Left lobe of liver (tissue), 2 donors: Measurements from ENCODE around the gene CD2. TPM values are rescaled to one million over a fixed set of nuclear protein-coding genes. Genes with fewer than 3 reads are reported as not detected.

ENCODE experiments used
- ATAC-seq: fragments of 200-7000 bp; cut with Tn5 transposase; one replicate; pipeline ENCODE4 v1.9.1; 2020; ENCODE audit warnings: mild to moderate bottlenecking, moderate library complexity
- DNase-seq: peaks from one replicate; pipeline ENCODE4 v3.0.0-alpha.2; 2020; ENCODE audit warnings: low spot score
- total RNA-seq: library from RNA; stranded (reverse); gene quantifications from one replicate; pipeline ENCODE4 v1.2.1, GENCODE V29; 2021
- donor health status: DM: no; HTN: no; CAD: no; lungs with moderate emphysema.
- donor health status: DM: no; HTN: yes; CAD: no.

CD2 gene
- total RNA-seq, 1 donor from 2014 or later: 0.43 TPM

- no peak for ATAC-seq
These were observed 17.9 kb downstream of the CD2 start for GRCh38 chr1:116771997-116772647.

GRCh38 chr1:116772648-116773045 is 18.4 kb downstream of the CD2 start:
- ATAC-seq (no peak), DNase-seq (no peak)

More at GRCh38 chr1:116771997-116772647, 17.9 kb downstream of the CD2 start:
- no peak for DNase-seq

GRCh38 chr1:116775116-116775752 is 21.0 kb downstream of the CD2 start:
- DNase-seq: no peak
- ATAC-seq: no peak

- DNase-seq (no peak), ATAC-seq (peak; percentile 64)
These were observed 23.9 kb downstream of the CD2 start for GRCh38 chr1:116777831-116778830.

- no peak for ATAC-seq
- DNase-seq: no peak
These were observed 26.8 kb downstream of the CD2 start for GRCh38 chr1:116781034-116781433.

- no peak for ATAC-seq
- no peak for DNase-seq
These were observed 30.8 kb downstream of the CD2 start for GRCh38 chr1:116785006-116785405.

GRCh38 chr1:116786049-116786448 is 31.8 kb downstream of the CD2 start:
- no peak for ATAC-seq

GRCh38 chr1:116791727-116792126 is 37.5 kb downstream of the CD2 start:
- DNase-seq: no peak
- no peak for ATAC-seq

More at GRCh38 chr1:116786049-116786448, 31.8 kb downstream of the CD2 start:
- no peak for DNase-seq

GRCh38 chr1:116793357-116793935 is 39.2 kb downstream of the CD2 start:
- no peak for ATAC-seq
- DNase-seq: no peak

GRCh38 chr1:116794371-116794770 is 40.1 kb downstream of the CD2 start:
- ATAC-seq: no peak
- no peak for DNase-seq

GRCh38 chr1:116794804-116795481 is 40.7 kb downstream of the CD2 start:
- DNase-seq (no peak), ATAC-seq (no peak)

GRCh38 chr1:116795482-116795829 is 41.2 kb downstream of the CD2 start:
- ATAC-seq (no peak), DNase-seq (no peak)

- DNase-seq (no peak), ATAC-seq (no peak)
These were observed 50.5 kb downstream of the CD2 start for GRCh38 chr1:116804736-116805135.

- DNase-seq (no peak), ATAC-seq (no peak)
These were observed 51.2 kb downstream of the CD2 start for GRCh38 chr1:116805398-116805797.

GRCh38 chr1:116806245-116806644 is 52.0 kb downstream of the CD2 start:
- DNase-seq: no peak
- no peak for ATAC-seq

- ATAC-seq (no peak), DNase-seq (no peak)
These were observed 52.4 kb downstream of the CD2 start for GRCh38 chr1:116806671-116807070.

- DNase-seq: no peak
- no peak for ATAC-seq
These were observed 53.4 kb downstream of the CD2 start for GRCh38 chr1:116807394-116808199.

- DNase-seq (no peak), ATAC-seq (no peak)
These were observed 54.1 kb downstream of the CD2 start for GRCh38 chr1:116808200-116808847.

- DNase-seq (no peak), ATAC-seq (no peak)
These were observed 54.7 kb downstream of the CD2 start for GRCh38 chr1:116808848-116809508.
